Upper lobe of right lung (tissue), 1 donor: ENCODE data around the gene ARF1. TPM values are rescaled to one million over a fixed set of nuclear protein-coding genes. Genes with fewer than 3 reads are reported as not detected.

Experiments
- ATAC-seq: fragments of 200-7000 bp; cut with Tn5 transposase; one replicate; pipeline ENCODE4 v1.9.1; 2020; ENCODE audit warnings: mild to moderate bottlenecking, moderate library complexity
- DNase-seq: peaks from one replicate; pipeline ENCODE4 v3.0.0-alpha.2; 2020
- H3K27ac ChIP-seq: fragments of 200-600 bp; one replicate; pipeline ENCODE4 v1.8.0; 2022
- H3K27me3 ChIP-seq: fragments of 200-600 bp; one replicate; pipeline ENCODE4 v1.8.0; 2022; ENCODE audit warnings: mild to moderate bottlenecking
- H3K36me3 ChIP-seq: fragments of 200-600 bp; one replicate; pipeline ENCODE4 v1.8.0; 2022
- H3K4me1 ChIP-seq: fragments of 200-600 bp; one replicate; pipeline ENCODE4 v1.8.0; 2022
- H3K4me3 ChIP-seq: fragments of 200-600 bp; one replicate; pipeline ENCODE4 v1.8.0; 2022; ENCODE audit warnings: mild to moderate bottlenecking
- H3K9me3 ChIP-seq: fragments of 200-600 bp; one replicate; pipeline ENCODE4 v1.8.0; 2022
- CTCF ChIP-seq: fragments of 200-600 bp; IDR thresholded peaks from one replicate; pipeline ENCODE4 v1.8.0; 2022; ENCODE audit warnings: antibody characterized with exemption
- intact Hi-C: fragments of 100-400 bp; cut with DNase I; formaldehyde crosslinking; loops from one replicate; pipeline ENCODE4 v1.11.0; 2022
- total RNA-seq: library from RNA; stranded (reverse); fragmentation: NEBNext Ultra II Directional; extraction: Animal tissue kit (Norgen Biotek cat#: 25700); gene quantifications from one replicate; pipeline ENCODE4 v1.2.1, GENCODE V29; 2021
- donor health status: DM: no; HTN: yes; CAD: no; lungs with severe emphysema.

Gene ARF1
- total RNA-seq, 1 donor from 2014 or later: 397 TPM

DNA sequence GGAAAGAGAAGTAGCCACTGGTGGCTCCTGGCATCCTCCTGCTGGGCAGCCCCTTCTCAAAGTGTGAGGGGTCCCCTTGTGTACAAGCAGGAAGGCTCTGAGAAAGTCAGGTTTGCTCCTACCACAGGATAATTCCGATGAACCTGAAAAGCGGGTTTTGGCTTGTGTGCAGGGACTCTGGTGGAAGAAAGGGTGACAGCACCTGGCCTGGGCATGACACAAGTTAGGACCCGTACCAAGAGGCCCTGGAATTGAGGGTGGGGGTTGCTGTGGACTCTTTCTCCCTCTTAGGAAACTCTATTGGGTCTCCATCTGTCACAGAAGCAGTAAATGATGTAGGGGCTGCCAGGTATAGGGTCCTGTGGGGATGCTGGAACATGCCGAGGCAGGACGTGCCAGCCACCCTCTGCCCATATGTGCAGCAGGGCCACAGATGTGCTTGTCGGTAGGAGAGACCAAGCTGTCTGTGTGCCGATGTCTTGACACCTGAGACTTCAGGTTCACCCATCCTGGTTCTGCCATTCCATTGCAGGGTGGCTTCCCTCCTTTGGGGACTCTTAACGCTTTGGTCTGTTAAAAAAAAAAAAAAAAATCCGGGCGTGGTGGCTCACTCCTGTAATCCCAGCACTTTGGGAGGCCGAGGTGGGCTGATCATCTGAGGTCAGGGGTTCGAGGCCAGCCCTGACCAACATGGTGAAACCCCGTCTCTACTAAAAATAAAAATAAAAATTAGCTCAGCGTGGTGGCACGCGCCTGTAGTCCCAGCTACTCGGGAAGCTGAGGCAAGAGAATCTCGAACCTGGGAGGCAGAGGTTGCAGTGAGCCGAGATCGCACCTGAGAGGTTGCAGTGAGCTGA lies 10.8 kb downstream of the ARF1 start:
- ATAC-seq (no peak), DNase-seq (peak; percentile 18)
- Histone ChIP-seq H3K9me3 (peaks cover 5% of the 10 kb centered on the region), H3K36me3 (peaks cover 43% of the 10 kb centered on the region), H3K4me3 (no peak overlapping the region), H3K4me1 (peaks cover 57% of the 10 kb centered on the region), H3K27me3 (no peaks in the 10 kb centered on the region), H3K27ac (no peak overlapping the region)
- intact Hi-C loops: no loop called here
- no peak for TF ChIP-seq CTCF

DNA sequence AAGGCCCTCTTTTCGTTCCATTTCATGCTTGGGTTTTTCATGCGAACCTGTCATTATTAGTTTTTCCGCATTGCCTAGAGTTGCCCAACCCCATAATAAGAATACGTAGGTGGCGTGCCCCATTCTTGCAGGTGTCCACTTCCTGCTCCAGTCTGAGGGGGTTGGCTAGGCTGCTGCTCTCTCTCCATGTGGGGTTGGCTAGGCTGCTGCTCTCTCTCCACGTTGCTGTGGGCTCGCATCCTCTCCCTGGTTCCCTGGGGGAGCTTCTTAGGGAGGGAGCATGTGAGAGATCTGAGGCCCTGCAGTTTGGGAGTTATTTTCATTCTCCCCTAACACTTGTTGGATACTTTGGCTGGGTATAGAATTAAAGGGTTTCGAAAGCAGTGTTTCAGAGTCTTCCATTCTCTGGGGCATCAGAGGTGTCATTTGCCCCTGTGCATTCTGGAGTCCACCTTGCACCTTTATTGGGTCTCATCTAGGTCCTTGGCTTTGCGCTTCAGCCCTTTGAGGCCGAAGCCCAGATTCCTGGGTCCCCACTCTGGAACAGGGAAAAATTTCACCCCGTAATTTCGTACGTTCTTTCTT lies 12.0 kb downstream of the ARF1 start:
- Histone ChIP-seq H3K9me3 (peaks cover 5% of the 10 kb centered on the region), H3K27ac (no peak overlapping the region), H3K4me3 (no peak overlapping the region), H3K36me3 (peaks cover 46% of the 10 kb centered on the region), H3K4me1 (peaks cover 44% of the 10 kb centered on the region), H3K27me3 (no peaks in the 10 kb centered on the region)
- no peak for ATAC-seq
- intact Hi-C loops: no loop called here
- peak; percentile 15 for DNase-seq
- TF ChIP-seq CTCF: no peak

- H3K27me3 ChIP-seq: no peaks in the 10 kb centered on the region
- DNase-seq: peak; percentile 12
- H3K36me3 ChIP-seq: peaks cover 52% of the 10 kb centered on the region
- H3K9me3 ChIP-seq: peaks cover 5% of the 10 kb centered on the region
- intact Hi-C loops: no loop called here
- H3K4me1 ChIP-seq: peaks cover 38% of the 10 kb centered on the region
- no peak for TF ChIP-seq CTCF
- H3K27ac ChIP-seq: no peak overlapping the region
- ATAC-seq: no peak
- H3K4me3 ChIP-seq: no peak overlapping the region
Measured at GRCh38 chr1:228095161-228095560, 12.7 kb downstream of the ARF1 start.

GRCh38 chr1:228095938-228096337 lies 13.4 kb downstream of the ARF1 start:
- no peak for DNase-seq
- no peak for ATAC-seq
- TF ChIP-seq CTCF: no peak

GRCh38 chr1:228096416-228097332 lies 14.2 kb downstream of the ARF1 start:
- Histone ChIP-seq H3K9me3 (peaks cover 5% of the 10 kb centered on the region), H3K4me1 (peaks cover 26% of the 10 kb centered on the region), H3K27me3 (no peaks in the 10 kb centered on the region), H3K27ac (no peak overlapping the region), H3K36me3 (peaks cover 61% of the 10 kb centered on the region), H3K4me3 (no peak overlapping the region)
- TF ChIP-seq CTCF: no peak
- no peak for ATAC-seq
- peak; percentile 63 for DNase-seq
- intact Hi-C loops: no loop called here

More at GRCh38 chr1:228095938-228096337, 13.4 kb downstream of the ARF1 start:
- intact Hi-C loops: no loop called here
- Histone ChIP-seq H3K27me3 (no peaks in the 10 kb centered on the region), H3K9me3 (peaks cover 5% of the 10 kb centered on the region), H3K27ac (no peak overlapping the region), H3K36me3 (peaks cover 59% of the 10 kb centered on the region), H3K4me1 (peaks cover 30% of the 10 kb centered on the region), H3K4me3 (no peak overlapping the region)
